K562 (cell line): ENCODE data around the gene GJC2. TPM values are rescaled to one million over a fixed set of nuclear protein-coding genes. Genes with fewer than 3 reads are reported as not detected.
A peak's percentile ranks its signal among the peaks of the same experiment; 100 is the strongest.

Source experiments
- ATAC-seq: fragments of 200-7000 bp; cut with Tn5 transposase; 3 replicates; pipeline ENCODE4 v1.9.1; 2020; ENCODE audit warnings: moderate library complexity
- BruUV-seq: library from RNA; stranded (reverse); fragments of 400-500 nt; replicated peaks from 2 replicates; lab custom pipeline; 2021; lab: Mats Ljungman, UMichigan
- CTCF ChIA-PET: fragments of 300-600 bp; formaldehyde crosslinking; extraction: SDS; loops from one replicate; lab custom pipeline; 2021; ENCODE audit warnings: low intra/inter-chr PET ratio; lab: Yijun Ruan, JAX
- POLR2A ChIA-PET: fragments of 300-600, 350-650 bp; sonication (Branson Sonifier 250); formaldehyde crosslinking; extraction: SDS; loops from one replicate; lab custom pipeline; 2021; ENCODE audit warnings: antibody characterized with exemption, inconsistent platforms; lab: Yijun Ruan, JAX
- DNase-seq, 4 experiments: peaks; one replicate each; pipeline versions ENCODE4 v3.0.0 to v3.0.0-alpha.2; 2011 to 2018; ENCODE audit warnings: low spot score in 3 of 4, mixed read lengths in 3 of 4; ENCODE audit errors: extremely low read depth in 1 of 4
- FAIRE-seq: peaks from 2 replicates; lab custom pipeline; 2011; peaks lifted over from hg19 to GRCh38; lab: Jason Lieb, UNC
- H2AFZ ChIP-seq: 2 replicates; pipeline ENCODE4 v1.6.0; 2011; ENCODE audit warnings: low read depth, low read length, control low read depth, inconsistent platforms
- H3K27ac ChIP-seq: fragments of 200-600 bp; 3 replicates; pipeline ENCODE4 v1.8.0; 2011; ENCODE audit warnings: low read depth, mild to moderate bottlenecking, control low read depth, inconsistent platforms, low read length, moderate library complexity, mixed read lengths; ENCODE audit errors: extremely low read depth
- H3K27me3 ChIP-seq, 2 experiments: fragments of 300-600 bp in 1 of 2; 2 replicates in 1 of 2; 3 replicates in 1 of 2; pipeline versions ENCODE4 v1.6.0 to v1.8.0; 2011; ENCODE audit warnings: inconsistent platforms in 2 of 2, low read length in 2 of 2, mild to moderate bottlenecking in 1 of 2, mixed read lengths in 1 of 2, moderate library complexity in 1 of 2; ENCODE audit not compliant: control insufficient read depth in 2 of 2, insufficient read depth in 2 of 2
- H3K36me3 ChIP-seq: fragments of 300-600 bp; 3 replicates; pipeline ENCODE4 v1.8.0; 2011; ENCODE audit warnings: mild to moderate bottlenecking, low read length, inconsistent platforms; ENCODE audit not compliant: control insufficient read depth, insufficient read depth
- H3K4me1 ChIP-seq, 2 experiments: fragments of 200-600 bp in 1 of 2; replicated peaks in 1 of 2; 2 replicates in 1 of 2; 3 replicates in 1 of 2; pipeline versions ENCODE4 v1.5.1 to v1.8.0; 2011; ENCODE audit warnings: inconsistent platforms in 2 of 2, low read length in 2 of 2, mild to moderate bottlenecking in 1 of 2, mixed read lengths in 1 of 2, moderate library complexity in 1 of 2; ENCODE audit not compliant: control insufficient read depth in 2 of 2, insufficient read depth in 2 of 2
- H3K4me2 ChIP-seq: 2 replicates; pipeline ENCODE4 v1.6.1; 2011; ENCODE audit warnings: low read length, control low read depth, inconsistent platforms, mixed read lengths; ENCODE audit not compliant: insufficient read depth
- H3K4me3 ChIP-seq: fragments of 200-600 bp; sonication (generic), shearing (Covaris generic); 2 replicates; pipeline ENCODE4 v1.5.1; 2016; ENCODE audit warnings: control low read depth, inconsistent platforms
- H3K79me2 ChIP-seq: fragments of 200-600 bp; 3 replicates; pipeline ENCODE4 v1.8.0; 2011; ENCODE audit warnings: low read length, inconsistent platforms; ENCODE audit not compliant: control insufficient read depth, insufficient read depth
- H3K9ac ChIP-seq, 2 experiments: 2 replicates each; pipeline versions ENCODE4 v1.6.0 to v1.6.1; 2011; ENCODE audit warnings: low read depth in 2 of 2, low read length in 2 of 2, control low read depth in 1 of 2, inconsistent platforms in 1 of 2, mild to moderate bottlenecking in 1 of 2, mixed read lengths in 1 of 2; ENCODE audit not compliant: insufficient read depth in 1 of 2
- H3K9me1 ChIP-seq: one replicate; pipeline ENCODE4 v1.6.0; 2011; ENCODE audit warnings: inconsistent platforms, mild to moderate bottlenecking, low read length, moderate library complexity; ENCODE audit not compliant: control insufficient read depth, insufficient read depth
- H3K9me3 ChIP-seq: replicated peaks from 2 replicates; pipeline ENCODE4 v1.5.1; 2011; ENCODE audit warnings: low read depth, low read length, inconsistent platforms; ENCODE audit not compliant: control insufficient read depth, insufficient read depth
- H4K20me1 ChIP-seq: replicated peaks from 2 replicates; pipeline ENCODE4 v1.6.1; 2011; ENCODE audit warnings: low read length, inconsistent platforms, mixed read lengths; ENCODE audit not compliant: control insufficient read depth, insufficient read depth
- CEBPG ChIP-seq, 3 experiments: fragments of 200-800 bp in 1 of 3; sonication (Bioruptor generic) in 1 of 3; sonication (generic) in 1 of 3; formaldehyde crosslinking in 1 of 3; IDR thresholded peaks in 2 of 3; conservative IDR thresholded peaks in 1 of 3; 2 replicates each; pipeline versions ENCODE4 v1.6.1 to v1.8.0; 2016 to 2022; ENCODE audit warnings: missing compliant biosample characterization in 2 of 3, missing genetic modification characterization in 2 of 3, mild to moderate bottlenecking in 1 of 3, missing genetic modification reagents in 1 of 3
- CREB1 ChIP-seq, 2 experiments: sonication (generic) in 1 of 2; formaldehyde crosslinking in 1 of 2; IDR thresholded peaks; 2 replicates each; pipeline versions ENCODE4 v1.6.1 to v1.8.0; 2012 to 2022; ENCODE audit warnings: inconsistent platforms in 1 of 2, mild to moderate bottlenecking in 1 of 2, missing genetic modification reagents in 1 of 2, moderate library complexity in 1 of 2
- FOXK2 ChIP-seq, 2 experiments: fragments of 450-650 bp; IDR thresholded peaks in 1 of 2; conservative IDR thresholded peaks in 1 of 2; 2 replicates each; pipeline ENCODE4 v1.6.1; 2016; ENCODE audit warnings: low read depth in 2 of 2, mild to moderate bottlenecking in 1 of 2
- HIVEP1 ChIP-seq: fragments of 250-450 bp; sonication (Bioruptor Pico); IDR thresholded peaks from 2 replicates; pipeline ENCODE4 v1.4.0; 2020; ENCODE audit warnings: mild to moderate bottlenecking
- KDM5B ChIP-seq: fragments of 200-600 bp; sonication (generic); IDR thresholded peaks from 2 replicates; pipeline ENCODE4 v1.6.1; 2012; ENCODE audit warnings: low read depth, mild to moderate bottlenecking, moderate library complexity, low read length, control low read depth, inconsistent platforms; ENCODE audit not compliant: insufficient replicate concordance
- KLF13 ChIP-seq: fragments of 450-650 bp; IDR thresholded peaks from 2 replicates; pipeline ENCODE4 v1.6.1; 2016; ENCODE audit warnings: missing genetic modification characterization, low read depth, mild to moderate bottlenecking, missing compliant biosample characterization, moderate library complexity, borderline replicate concordance
- NCOA2 ChIP-seq, 2 experiments: fragments of 450-650 bp; IDR thresholded peaks; 2 replicates each; pipeline ENCODE4 v1.6.1; 2018; ENCODE audit warnings: mild to moderate bottlenecking in 2 of 2, moderate library complexity in 1 of 2; ENCODE audit not compliant: partially characterized antibody in 2 of 2
- OTX1 ChIP-seq: fragments of 450-650 bp; formaldehyde crosslinking; IDR thresholded peaks from 2 replicates; pipeline ENCODE4 v1.4.0; 2022; ENCODE audit warnings: mild to moderate bottlenecking
- RBM22 ChIP-seq: fragments of 200-400 bp; formaldehyde crosslinking; IDR thresholded peaks from 2 replicates; pipeline ENCODE4 v1.6.1; 2018; ENCODE audit warnings: low read length, low read depth; ENCODE audit not compliant: poor library complexity, severe bottlenecking
- SAP30 ChIP-seq: fragments of 200-600 bp; sonication (generic); IDR thresholded peaks from 2 replicates; pipeline ENCODE4 v1.6.1; 2012; ENCODE audit warnings: borderline replicate concordance, low read depth, mild to moderate bottlenecking, moderate library complexity, low read length, control low read depth, inconsistent platforms; ENCODE audit not compliant: insufficient read depth, poor library complexity, severe bottlenecking
- ZNF282 ChIP-seq: sonication (generic); formaldehyde crosslinking; IDR thresholded peaks from 2 replicates; pipeline ENCODE4 v1.8.1; 2023; ENCODE audit warnings: missing genetic modification reagents
- ZNF354B ChIP-seq: fragments of 250-450 bp; sonication (Bioruptor Pico); IDR thresholded peaks from 2 replicates; pipeline ENCODE4 v1.4.0; 2020
- ZNF589 ChIP-seq: fragments of 200-800 bp; sonication (Bioruptor generic); IDR thresholded peaks from 2 replicates; pipeline ENCODE4 v1.6.1; 2016; ENCODE audit warnings: low read depth, missing genetic modification characterization, missing compliant biosample characterization
- WGBS: fragments of 100-300 bp; shearing (Covaris generic); methylation state at CpG from one replicate; pipeline ENCODE4 v1.1.6; 2016; ENCODE audit warnings: low coverage, mixed read lengths; ENCODE audit not compliant: insufficient coverage; ENCODE audit errors: missing lambda C conversion rate; 5-methylcytosine and 5-hydroxymethylcytosine counted together
- in situ Hi-C: fragments of 300-500 bp; cut with MboI; formaldehyde crosslinking; loops from 4 replicates; pipeline ENCODE4 v1.15.0; 2018; ENCODE audit warnings: inconsistent platforms, mixed read lengths
- intact Hi-C: fragments of 100-400 bp; cut with micrococcal nuclease; formaldehyde crosslinking; loops from 2 replicates; pipeline ENCODE4 v1.14.2; 2022
- polyA plus RNA-seq, 8 experiments: library from polyadenylated mRNA; depleted of rRNA in 4 of 8; stranded (reverse) in 5 of 8; unstranded in 3 of 8; fragments of >200 nt; fragmentation: Nextera tagmentation in 2 of 8; fragmentation: Illumina TruSeq in 1 of 8; extraction: Ambion mirVana in 2 of 8; extraction: Trizol in 1 of 8; gene quantifications; 2 replicates each; pipeline versions ENCODE4 v1.2.1 to v1.2.3, GENCODE V29; 2011 to 2014; ENCODE audit warnings: inconsistent platforms in 1 of 8, missing spikeins in 1 of 8
- total RNA-seq, 7 experiments: library from RNA; depleted of rRNA in 6 of 7; stranded (reverse); fragments of >200 nt in 6 of 7; fragmentation: Illumina TruSeq in 2 of 7; extraction: Trizol in 2 of 7; gene quantifications; 2 replicates each; pipeline versions ENCODE4 v1.2.1 to v1.2.3, GENCODE V29; 2011 to 2021; ENCODE audit warnings: low replicate concordance in 1 of 7
- TF ChIP-seq, protein P1 (sequence below), 2 experiments: IDR thresholded peaks; 2 replicates each; pipeline ENCODE4 v1.6.1; 2011; ENCODE audit warnings: borderline replicate concordance in 1 of 2, control low read depth in 1 of 2, low read depth in 1 of 2, low read length in 1 of 2, mild to moderate bottlenecking in 1 of 2, mixed read lengths in 1 of 2, moderate library complexity in 1 of 2; ENCODE audit not compliant: insufficient read depth in 1 of 2, insufficient read length in 1 of 2, poor library complexity in 1 of 2, severe bottlenecking in 1 of 2; ENCODE audit errors: extremely low read depth in 1 of 2
- TF ChIP-seq, protein P2 (sequence below): fragments of 200-800 bp; sonication (Bioruptor generic); IDR thresholded peaks from 2 replicates; pipeline ENCODE4 v1.6.1; 2017; ENCODE audit warnings: missing genetic modification characterization, missing compliant biosample characterization

GJC2 gene
- total and polyA plus RNA-seq, 9 of the 15 experiments (the other 6 are each of a cell fraction or from before 2014, with no cell fraction given), result 0.03 to 0.62 (median 0.11) TPM; not detected in 2

DNA sequence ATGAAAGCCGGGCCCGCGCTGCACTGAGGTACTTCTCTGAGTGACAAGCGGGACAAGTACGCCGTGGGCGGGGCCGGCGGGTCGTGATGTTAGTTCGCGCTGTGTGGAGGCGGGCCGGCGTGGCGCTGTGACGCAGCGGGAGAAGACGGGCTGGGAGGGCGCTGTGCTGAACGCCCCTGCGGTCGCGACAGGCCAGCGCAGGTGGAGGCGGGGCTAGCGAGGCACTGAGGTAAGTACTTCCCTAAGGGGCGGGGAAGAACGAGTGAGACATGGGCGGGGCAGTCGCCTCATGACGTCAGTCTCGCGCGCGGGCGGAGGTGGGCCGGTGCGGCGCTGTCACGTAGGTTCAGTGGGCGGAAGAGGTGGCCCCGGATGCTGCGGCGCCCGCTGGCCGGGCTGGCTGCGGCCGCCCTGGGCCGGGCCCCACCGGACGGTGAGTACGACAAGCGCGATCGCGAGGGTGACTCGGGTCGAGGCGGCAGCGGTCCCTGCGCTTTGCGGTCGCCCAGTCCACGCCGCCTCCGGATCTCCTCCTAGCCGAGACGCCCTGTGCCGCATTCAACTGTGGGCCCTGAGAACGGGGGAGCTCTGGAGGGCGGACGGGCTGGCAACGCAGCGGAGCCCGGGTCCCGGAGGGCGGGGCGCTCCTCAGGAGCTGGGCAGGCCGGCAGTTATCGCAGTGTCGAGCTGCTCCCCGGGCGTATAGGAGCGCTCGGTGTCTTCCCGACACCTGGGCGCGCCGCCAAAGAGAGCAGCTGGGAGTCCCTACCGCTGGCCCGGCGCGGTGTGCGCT is 9.6 kb upstream of the GJC2 start, which contains the start of gene GUK1:
Gene GUK1, plus strand, starts transcription at position 349 of the 793 bp plus-strand sequence. Its CDS starts 24 bp downstream, at position 373.
- H3K4me2 ChIP-seq, result peak within 1 kb of the TSS; percentile 92
- peak within 1 kb of the TSS; percentile 92 for H3K4me3 ChIP-seq
- in situ Hi-C loops (loop anchor here (5.0 kb wide), 1 partner anchor 367 kb away; no protein-coding TSS in a partner anchor), intact Hi-C loops (loop anchor here (1.0 to 2.0 kb wide), 2 partner anchors 26 to 55 kb away; no protein-coding TSS in a partner anchor)
- H2AFZ ChIP-seq, result peak within 1 kb of the TSS; percentile 90
- H3K27me3 ChIP-seq, result no peaks in the 10 kb centered on the region
- DNase-seq, result peak; percentile 96 to 100 (median 98)
- WGBS, result under 1% methylated on average over 91 of the region's 95 CpGs
- peaks cover 50% of the 10 kb centered on the region for H3K79me2 ChIP-seq
- POLR2A ChIA-PET, result interaction anchor here (0.5 to 2.7 kb wide), 12 partner anchors 9 to 65 kb away, joined by 3 to 11 read pairs (median 4); partner anchors contain the start of genes GJC2 and IBA57
- H3K9me3 ChIP-seq, result no peaks in the 10 kb centered on the region
- CTCF ChIA-PET, result interaction anchor here (0.9 kb wide), 1 partner anchor 57 kb away, joined by 3 read pairs; the partner anchor contains the start of gene ARF1
- peaks cover 14% of the 10 kb centered on the region for H3K9me1 ChIP-seq
- BruUV-seq, result TSS peak; percentile 69
- peak within 1 kb of the TSS; percentile 96 for H3K27ac ChIP-seq
- FAIRE-seq, result peak; percentile 97
- peaks cover 24% of the 10 kb centered on the region; the same call in 2 of the 3 replicates for H3K36me3 ChIP-seq
- H3K4me1 ChIP-seq, result peaks cover 48 to 62% of the 10 kb centered on the region in 2 experiments; a peak in 4 of 5 replicates
- H4K20me1 ChIP-seq, result peaks cover 44% of the 10 kb centered on the region
- H3K9ac ChIP-seq, result peak within 1 kb of the TSS; percentile 93 to 98
- peak; percentile 89 for ATAC-seq
- TF ChIP-seq KLF13 (tag) (peak; percentile 74; the same call in 1 of the 2 replicates), HIVEP1 (CRISPR knock-in tag) (no peak), ZNF589 (CRISPR knock-in tag) (peak; percentile 83; the same call in 1 of the 2 replicates), OTX1 (CRISPR knock-in tag) (no peak), SAP30 (peak; percentile 95), KDM5B (peak; percentile 95), ZNF354B (no peak), NCOA2 (IDR thresholded peaks at IDR 0.05; ENCODE audit: partially characterized antibody in 2 of 2) (no peak), ZNF282 (CRISPR knock-in tag) (no peak), CREB1 (IDR thresholded peaks at IDR 0.05) (peak; percentile 98), CREB1 (CRISPR knock-in tag; IDR thresholded peaks at IDR 0.05) (peak; percentile 98), CEBPG (CRISPR knock-in tag; IDR thresholded peaks at IDR 0.05) (no peak), CEBPG (tag; conservative IDR thresholded peaks at IDR 0.05 in 1 of 2, IDR thresholded peaks at IDR 0.05 in 1 of 2) (no peak), FOXK2 (conservative IDR thresholded peaks at IDR 0.05 in 1 of 2, IDR thresholded peaks at IDR 0.05 in 1 of 2; ENCODE audit: low read depth in 2 of 2) (peak; percentile 78 to 79; a peak in 2 of 4 replicates), RBM22 (peak; percentile 34)
- TF ChIP-seq, protein P1, sequence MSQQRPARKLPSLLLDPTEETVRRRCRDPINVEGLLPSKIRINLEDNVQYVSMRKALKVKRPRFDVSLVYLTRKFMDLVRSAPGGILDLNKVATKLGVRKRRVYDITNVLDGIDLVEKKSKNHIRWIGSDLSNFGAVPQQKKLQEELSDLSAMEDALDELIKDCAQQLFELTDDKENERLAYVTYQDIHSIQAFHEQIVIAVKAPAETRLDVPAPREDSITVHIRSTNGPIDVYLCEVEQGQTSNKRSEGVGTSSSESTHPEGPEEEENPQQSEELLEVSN (IDR thresholded peaks at IDR 0.05; ENCODE audit: borderline replicate concordance in 1 of 2, extremely low read depth in 1 of 2, insufficient read depth in 1 of 2, insufficient read length in 1 of 2, low read depth in 1 of 2, low read length in 1 of 2, poor library complexity in 1 of 2, severe bottlenecking in 1 of 2), result peak; percentile 10 to 37
- TF ChIP-seq, protein P2, sequence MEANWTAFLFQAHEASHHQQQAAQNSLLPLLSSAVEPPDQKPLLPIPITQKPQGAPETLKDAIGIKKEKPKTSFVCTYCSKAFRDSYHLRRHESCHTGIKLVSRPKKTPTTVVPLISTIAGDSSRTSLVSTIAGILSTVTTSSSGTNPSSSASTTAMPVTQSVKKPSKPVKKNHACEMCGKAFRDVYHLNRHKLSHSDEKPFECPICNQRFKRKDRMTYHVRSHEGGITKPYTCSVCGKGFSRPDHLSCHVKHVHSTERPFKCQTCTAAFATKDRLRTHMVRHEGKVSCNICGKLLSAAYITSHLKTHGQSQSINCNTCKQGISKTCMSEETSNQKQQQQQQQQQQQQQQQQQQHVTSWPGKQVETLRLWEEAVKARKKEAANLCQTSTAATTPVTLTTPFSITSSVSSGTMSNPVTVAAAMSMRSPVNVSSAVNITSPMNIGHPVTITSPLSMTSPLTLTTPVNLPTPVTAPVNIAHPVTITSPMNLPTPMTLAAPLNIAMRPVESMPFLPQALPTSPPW (CRISPR knock-in tag), result peak; percentile 85
